GM21529 (cell line): Measurements from ENCODE around the gene FNDC10.

Experiments
- ATAC-seq: cut with Tn5 transposase; IDR thresholded peaks from one replicate; pipeline ENCODE4 v1.9.1; 2021; ENCODE audit not compliant: unreplicated experiment

Gene FNDC10

DNA sequence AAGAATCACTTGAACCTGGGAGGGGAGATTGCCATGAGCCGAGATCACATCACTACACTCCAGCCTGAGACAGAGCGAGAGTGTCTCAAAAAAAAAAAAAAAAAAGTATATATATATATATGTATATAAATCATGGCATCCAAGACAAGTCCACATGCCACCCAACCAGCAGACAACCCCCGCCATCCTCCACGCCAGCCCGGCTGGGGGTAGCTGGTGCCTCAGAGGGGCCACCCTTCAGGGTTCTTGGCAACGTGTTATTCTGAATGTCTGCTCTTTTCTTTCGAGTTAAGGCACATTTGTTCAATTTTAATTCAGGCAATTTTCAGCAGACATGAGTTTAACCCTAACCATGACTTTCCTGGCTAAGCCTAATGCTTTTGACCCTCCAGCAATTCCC, 49.8 kb downstream of the FNDC10 start:
- ATAC-seq = no peak

DNA sequence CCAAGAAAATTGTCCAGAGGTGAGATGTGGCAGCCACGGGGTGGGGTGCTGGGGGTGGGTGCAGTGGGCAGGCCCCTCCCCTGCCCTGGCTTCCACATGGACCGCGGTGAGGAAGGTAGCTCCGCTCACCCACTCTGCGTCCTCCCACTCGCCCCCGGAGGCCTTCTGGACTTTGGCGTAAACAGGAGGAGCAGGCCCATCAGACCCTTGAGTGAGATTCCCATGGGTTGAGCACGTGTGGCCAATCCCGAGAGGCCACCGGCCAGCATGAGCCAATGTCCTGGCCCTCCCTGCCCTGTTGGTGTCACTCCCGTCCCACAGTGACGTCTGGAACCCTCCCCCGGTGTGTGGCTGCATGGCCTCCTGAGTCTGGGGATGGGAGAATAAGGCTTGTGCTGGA, 51.3 kb downstream of the FNDC10 start:
- ATAC-seq = no peak
